Measurements from ENCODE around the gene KRT33B.
A peak's percentile ranks its signal among the peaks of the same experiment; 100 is the strongest.

KRT33B gene

DNA sequence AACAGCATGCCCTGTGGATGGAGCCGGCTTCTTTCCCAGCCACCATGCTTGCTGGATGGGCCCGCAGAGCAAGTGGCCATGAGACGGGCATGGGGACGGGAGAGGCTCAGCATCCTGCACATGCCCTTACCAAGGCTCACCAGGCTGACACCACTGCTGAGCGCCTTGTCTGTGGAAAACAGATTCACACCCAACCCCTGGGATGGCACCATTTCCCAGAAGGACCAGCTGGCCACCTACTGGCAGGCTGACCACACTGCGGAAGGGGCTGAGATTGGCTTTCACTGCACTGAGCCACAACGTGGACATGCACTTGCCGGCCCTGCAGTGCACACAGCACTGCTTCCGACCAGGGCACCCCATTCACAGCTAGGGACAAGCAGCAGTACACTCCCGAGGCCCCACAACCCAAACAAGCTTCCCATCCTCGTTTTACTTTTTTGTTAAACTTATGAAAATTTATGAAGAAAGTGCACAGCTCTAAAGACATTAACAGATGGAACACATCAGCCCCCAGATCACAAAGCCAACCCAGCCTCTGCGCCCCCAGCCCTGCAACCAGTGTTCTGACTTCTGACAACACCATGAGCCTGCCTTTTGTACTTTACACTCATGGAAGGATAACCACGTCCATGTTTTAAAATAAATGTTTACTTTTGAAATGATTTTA, 40.2 kb downstream of the KRT33B start:
- peak; percentile 78 for DNase-seq (ENCODE audit: low read depth)
- H3K9ac ChIP-seq (ENCODE audit: low read length), result no peak overlapping the region
- H3K36me3 ChIP-seq (ENCODE audit: control insufficient read depth, insufficient read depth, low read length, severe bottlenecking), result no peaks in the 10 kb centered on the region
- H3K4me1 ChIP-seq (ENCODE audit: control insufficient read depth, insufficient read depth, low read length), result no peaks in the 10 kb centered on the region
- H3K4me3 ChIP-seq (ENCODE audit: low read length), result no peak overlapping the region
- no peaks in the 10 kb centered on the region for H3K9me3 ChIP-seq (ENCODE audit: control insufficient read depth, low read length)
- H3K27me3 ChIP-seq (replicated peaks; ENCODE audit: control insufficient read depth, insufficient read depth, low read length), result peaks cover 4% of the 10 kb centered on the region

DNA sequence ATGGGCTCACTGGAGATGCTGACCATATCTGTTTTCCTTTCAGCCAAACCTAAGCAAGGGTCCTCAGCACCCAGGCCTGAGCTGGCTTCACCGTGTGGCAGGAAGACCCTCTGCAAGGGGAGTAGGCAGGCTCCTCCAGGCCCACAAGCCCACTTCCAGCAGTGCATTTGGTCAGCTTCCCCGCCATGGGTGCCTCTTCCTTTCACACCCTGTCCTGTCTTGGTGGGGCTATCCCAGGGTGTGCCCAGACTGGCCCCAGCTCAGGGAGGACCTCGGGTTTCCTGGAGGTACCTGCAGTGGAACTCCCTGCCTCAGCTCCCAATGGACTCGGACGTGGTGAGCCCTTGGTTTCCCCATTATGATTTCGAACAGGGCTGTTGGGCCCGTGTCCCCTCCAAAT, 41.4 kb downstream of the KRT33B start:
- Histone ChIP-seq H3K36me3 (ENCODE audit: control insufficient read depth, insufficient read depth, low read length, severe bottlenecking) (no peaks in the 10 kb centered on the region), H3K4me3 (ENCODE audit: low read length) (no peak overlapping the region), H3K9me3 (ENCODE audit: control insufficient read depth, low read length) (no peaks in the 10 kb centered on the region), H3K9ac (ENCODE audit: low read length) (no peak overlapping the region), H3K27me3 (replicated peaks; ENCODE audit: control insufficient read depth, insufficient read depth, low read length) (no peaks in the 10 kb centered on the region), H3K4me1 (ENCODE audit: control insufficient read depth, insufficient read depth, low read length) (no peaks in the 10 kb centered on the region)
- DNase-seq (ENCODE audit: low read depth), result no peak

GRCh38 chr17:41327411-41328120, 42.0 kb downstream of the KRT33B start:
- Histone ChIP-seq H3K27me3 (replicated peaks; ENCODE audit: control insufficient read depth, insufficient read depth, low read length) (no peaks in the 10 kb centered on the region), H3K36me3 (ENCODE audit: control insufficient read depth, insufficient read depth, low read length, severe bottlenecking) (no peaks in the 10 kb centered on the region), H3K9ac (ENCODE audit: low read length) (no peak overlapping the region), H3K4me1 (ENCODE audit: control insufficient read depth, insufficient read depth, low read length) (no peaks in the 10 kb centered on the region), H3K4me3 (ENCODE audit: low read length) (no peak overlapping the region), H3K9me3 (ENCODE audit: control insufficient read depth, low read length) (no peaks in the 10 kb centered on the region)
- DNase-seq (ENCODE audit: low read depth), result no peak

DNA sequence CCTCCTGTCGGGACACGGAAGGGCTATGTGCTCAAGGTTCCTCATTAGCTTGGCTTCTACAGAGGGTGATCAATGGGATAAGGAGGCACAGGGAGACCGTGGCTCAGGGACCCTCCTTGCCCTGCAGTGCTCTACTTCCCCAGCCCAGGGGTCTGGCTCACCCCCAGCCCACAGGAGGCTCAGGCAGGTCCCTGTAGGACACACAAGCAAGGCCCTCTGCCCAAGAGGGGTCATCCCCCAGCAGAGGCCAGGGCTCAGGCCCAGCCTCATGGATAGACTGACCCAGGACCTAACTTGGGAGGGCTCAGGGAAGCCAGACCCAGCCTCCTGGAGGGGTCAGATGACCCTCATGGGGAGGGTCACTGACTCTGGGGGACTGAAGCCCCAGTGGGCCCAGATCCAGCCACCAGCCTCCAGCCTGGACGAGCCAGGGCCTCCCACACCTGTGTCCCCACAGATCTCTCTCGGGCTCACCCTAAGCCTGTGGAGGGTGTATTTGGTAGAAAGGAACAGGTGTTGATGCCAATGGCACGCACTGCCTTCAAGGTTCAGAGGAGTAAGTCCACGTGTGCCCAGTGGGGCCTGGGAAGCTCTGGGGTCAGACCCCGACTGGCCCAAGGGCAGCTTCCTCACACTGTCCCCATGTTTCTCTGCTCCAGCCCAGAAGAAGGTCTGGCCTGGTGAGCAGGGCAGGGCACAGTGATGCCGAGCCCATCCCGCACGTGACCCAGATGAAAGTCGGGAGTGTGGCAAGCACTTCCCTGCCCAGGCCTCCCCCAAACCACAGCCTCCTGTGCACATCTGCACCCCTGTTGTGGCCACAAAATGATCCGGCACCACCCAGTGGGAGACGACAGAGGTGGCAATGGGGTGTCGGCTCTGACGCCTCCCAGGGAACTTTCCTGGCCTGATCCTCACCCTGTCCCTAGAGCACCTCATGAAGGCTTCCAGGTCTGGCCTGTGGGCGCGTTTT, 43.2 kb downstream of the KRT33B start:
- H3K4me1 ChIP-seq (ENCODE audit: control insufficient read depth, insufficient read depth, low read length), result no peaks in the 10 kb centered on the region
- H3K4me3 ChIP-seq (ENCODE audit: low read length), result no peak overlapping the region
- no peaks in the 10 kb centered on the region for H3K9me3 ChIP-seq (ENCODE audit: control insufficient read depth, low read length)
- no peaks in the 10 kb centered on the region for H3K36me3 ChIP-seq (ENCODE audit: control insufficient read depth, insufficient read depth, low read length, severe bottlenecking)
- no peak overlapping the region for H3K9ac ChIP-seq (ENCODE audit: low read length)
- DNase-seq (ENCODE audit: low read depth), result no peak
- H3K27me3 ChIP-seq (replicated peaks; ENCODE audit: control insufficient read depth, insufficient read depth, low read length), result no peaks in the 10 kb centered on the region

DNA sequence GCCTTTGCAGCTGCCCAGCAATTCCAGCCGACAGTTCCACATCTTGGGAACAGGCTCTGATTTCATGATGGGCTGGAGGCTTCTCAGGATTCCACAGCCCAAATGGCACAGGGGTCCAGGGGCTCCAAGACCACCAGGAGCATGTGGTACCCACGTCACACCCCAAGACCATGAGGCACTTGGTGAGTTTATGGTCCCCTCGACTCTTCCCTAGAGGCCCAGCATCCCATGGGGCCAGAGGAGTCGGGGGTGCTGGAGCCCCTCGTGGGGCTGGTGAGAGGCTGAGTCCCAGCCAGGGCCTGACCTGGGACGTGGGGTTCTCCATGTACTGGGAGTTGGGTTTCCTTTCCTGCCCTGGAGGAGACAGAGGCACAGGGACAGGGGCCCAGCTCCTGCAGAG, 44.0 kb downstream of the KRT33B start:
- Histone ChIP-seq H3K9me3 (ENCODE audit: control insufficient read depth, low read length) (no peaks in the 10 kb centered on the region), H3K4me3 (ENCODE audit: low read length) (no peak overlapping the region), H3K9ac (ENCODE audit: low read length) (no peak overlapping the region), H3K36me3 (ENCODE audit: control insufficient read depth, insufficient read depth, low read length, severe bottlenecking) (no peaks in the 10 kb centered on the region), H3K27me3 (replicated peaks; ENCODE audit: control insufficient read depth, insufficient read depth, low read length) (no peaks in the 10 kb centered on the region), H3K4me1 (ENCODE audit: control insufficient read depth, insufficient read depth, low read length) (no peaks in the 10 kb centered on the region)
- DNase-seq (ENCODE audit: low read depth), result no peak

DNA sequence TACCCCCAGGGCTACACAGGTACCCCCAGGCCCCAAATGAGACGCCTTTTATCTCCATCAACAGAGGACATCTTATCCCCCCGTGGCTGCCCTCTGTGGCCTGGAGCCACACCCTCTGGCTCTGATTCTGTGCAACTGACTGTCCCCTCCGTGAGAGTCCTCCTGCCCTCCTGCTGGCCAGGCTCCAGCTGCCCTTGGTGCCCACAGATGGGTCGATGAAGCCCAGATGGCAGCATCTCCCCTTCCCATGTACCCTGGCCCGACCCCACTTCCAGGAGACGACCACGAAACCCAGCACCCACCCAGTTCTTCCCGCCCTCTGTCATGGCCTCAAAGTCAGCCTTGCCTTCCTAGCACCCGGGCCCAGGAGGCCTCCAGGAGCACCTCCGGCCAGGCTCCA, 44.5 kb downstream of the KRT33B start:
- H3K9me3 ChIP-seq (ENCODE audit: control insufficient read depth, low read length), result peaks cover 4% of the 10 kb centered on the region
- no peak for DNase-seq (ENCODE audit: low read depth)

GRCh38 chr17:41324180-41325075, 45.2 kb downstream of the KRT33B start:
- H3K9ac ChIP-seq (ENCODE audit: low read length), result no peak overlapping the region
- H3K9me3 ChIP-seq (ENCODE audit: control insufficient read depth, low read length), result peaks cover 11% of the 10 kb centered on the region
- no peaks in the 10 kb centered on the region for H3K27me3 ChIP-seq (replicated peaks; ENCODE audit: control insufficient read depth, insufficient read depth, low read length)
- no peaks in the 10 kb centered on the region for H3K36me3 ChIP-seq (ENCODE audit: control insufficient read depth, insufficient read depth, low read length, severe bottlenecking)
- no peak overlapping the region for H3K4me3 ChIP-seq (ENCODE audit: low read length)
- no peaks in the 10 kb centered on the region for H3K4me1 ChIP-seq (ENCODE audit: control insufficient read depth, insufficient read depth, low read length)
- DNase-seq (ENCODE audit: low read depth), result no peak

More for the DNA sequence above, 44.5 kb downstream of the KRT33B start:
- H3K9ac ChIP-seq (ENCODE audit: low read length), result no peak overlapping the region
- H3K27me3 ChIP-seq (replicated peaks; ENCODE audit: control insufficient read depth, insufficient read depth, low read length), result no peaks in the 10 kb centered on the region
- no peaks in the 10 kb centered on the region for H3K36me3 ChIP-seq (ENCODE audit: control insufficient read depth, insufficient read depth, low read length, severe bottlenecking)
- no peaks in the 10 kb centered on the region for H3K4me1 ChIP-seq (ENCODE audit: control insufficient read depth, insufficient read depth, low read length)
- H3K4me3 ChIP-seq (ENCODE audit: low read length), result no peak overlapping the region

DNA sequence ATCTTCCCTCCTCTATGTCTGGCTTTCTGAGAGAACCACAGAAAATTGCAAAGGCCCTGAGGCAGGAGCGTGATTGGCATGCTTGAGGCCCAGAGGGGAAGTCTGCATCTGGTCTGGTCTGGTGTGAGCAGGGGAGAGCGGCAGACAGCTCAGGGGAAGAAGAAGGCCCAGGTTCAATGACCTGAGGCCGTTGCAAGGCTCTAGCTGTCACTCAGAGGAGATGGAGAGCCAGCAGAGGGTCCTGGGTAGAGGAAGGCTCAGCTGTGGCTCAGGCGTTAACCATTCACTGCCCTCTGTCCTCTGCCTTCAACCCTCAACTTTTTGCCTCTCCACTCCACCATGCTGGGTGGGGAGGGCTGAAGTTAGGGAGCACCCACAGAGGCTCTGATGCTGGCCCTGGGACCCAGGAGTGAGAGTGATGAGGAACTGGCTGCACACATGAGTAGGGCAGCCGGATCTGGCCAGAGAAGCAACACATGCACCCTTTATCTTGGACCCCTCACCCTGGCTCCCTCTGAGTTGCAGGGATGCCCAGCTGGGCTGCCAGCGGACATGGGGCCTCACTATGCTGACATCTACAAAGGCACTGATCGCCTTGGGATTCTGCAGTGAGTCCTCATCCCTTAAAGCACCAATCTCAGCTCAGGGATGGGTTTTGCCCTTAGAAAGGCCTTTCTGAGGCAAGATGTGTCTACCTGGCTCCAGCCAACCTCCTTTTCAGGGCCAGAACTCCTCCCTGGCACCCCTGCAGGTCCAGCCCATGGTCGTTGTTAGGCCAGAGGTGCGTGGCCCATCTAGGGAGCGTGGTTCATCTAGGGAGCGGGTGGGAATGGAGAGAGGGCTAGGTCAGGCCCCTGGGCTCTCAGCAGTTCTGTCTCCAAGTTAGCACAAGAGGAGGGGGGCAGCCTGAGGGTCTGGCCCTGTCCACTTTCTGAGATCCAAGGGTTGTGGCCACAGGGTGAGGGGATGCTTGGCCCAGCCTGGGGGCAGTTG, 46.4 kb downstream of the KRT33B start:
- no peak for DNase-seq (ENCODE audit: low read depth)
- H3K9me3 ChIP-seq (ENCODE audit: control insufficient read depth, low read length), result peaks cover 12% of the 10 kb centered on the region
- no peaks in the 10 kb centered on the region for H3K36me3 ChIP-seq (ENCODE audit: control insufficient read depth, insufficient read depth, low read length, severe bottlenecking)
- no peaks in the 10 kb centered on the region for H3K27me3 ChIP-seq (replicated peaks; ENCODE audit: control insufficient read depth, insufficient read depth, low read length)
- no peak overlapping the region for H3K9ac ChIP-seq (ENCODE audit: low read length)
- H3K4me1 ChIP-seq (ENCODE audit: control insufficient read depth, insufficient read depth, low read length), result no peaks in the 10 kb centered on the region
- H3K4me3 ChIP-seq (ENCODE audit: low read length), result no peak overlapping the region

- H3K9ac ChIP-seq (ENCODE audit: low read length), result peak overlapping the region; percentile 34
- H3K4me1 ChIP-seq (ENCODE audit: control insufficient read depth, insufficient read depth, low read length), result no peaks in the 10 kb centered on the region
- H3K9me3 ChIP-seq (ENCODE audit: control insufficient read depth, low read length), result peaks cover 12% of the 10 kb centered on the region
- no peak overlapping the region for H3K4me3 ChIP-seq (ENCODE audit: low read length)
- H3K27me3 ChIP-seq (replicated peaks; ENCODE audit: control insufficient read depth, insufficient read depth, low read length), result no peaks in the 10 kb centered on the region
- DNase-seq (ENCODE audit: low read depth), result peak; percentile 81
- H3K36me3 ChIP-seq (ENCODE audit: control insufficient read depth, insufficient read depth, low read length, severe bottlenecking), result no peaks in the 10 kb centered on the region
Measured at GRCh38 chr17:41322094-41322902, 47.3 kb downstream of the KRT33B start.

Data from adipocyte (in vitro differentiated cells).